T1000 (cell line): Measurements from ENCODE around the gene PHKA1.
"Not testable (repeated sequence)": the region's sequence is repeated elsewhere in the genome, so short reads cannot be mapped to it uniquely, and the experiment has no call there.

Experiments used
- DNase-seq: peaks from one replicate; lab custom pipeline; 2025; ENCODE audit warnings: mixed read lengths; lab: John Stamatoyannopoulos, UW

PHKA1 gene

DNA sequence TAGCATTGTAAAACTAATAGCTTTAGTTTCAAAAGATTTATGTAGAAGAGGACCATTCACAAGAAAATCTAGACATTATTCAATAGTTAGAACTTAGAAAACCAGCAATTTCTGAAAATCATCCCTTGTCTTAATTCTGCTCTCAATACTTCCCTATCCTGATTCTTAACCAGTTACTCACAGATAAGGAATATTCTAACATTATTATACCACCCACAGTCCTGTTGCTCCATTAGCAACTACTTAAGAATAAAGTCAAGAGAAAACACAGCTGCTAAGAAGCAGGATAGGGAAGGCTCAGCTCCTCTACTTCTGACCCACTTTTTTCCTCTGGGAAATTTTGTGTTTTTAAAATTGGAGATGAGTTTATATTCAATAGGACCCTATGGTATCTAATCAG is 47.7 kb downstream of the PHKA1 start:
- no peak for DNase-seq

DNA sequence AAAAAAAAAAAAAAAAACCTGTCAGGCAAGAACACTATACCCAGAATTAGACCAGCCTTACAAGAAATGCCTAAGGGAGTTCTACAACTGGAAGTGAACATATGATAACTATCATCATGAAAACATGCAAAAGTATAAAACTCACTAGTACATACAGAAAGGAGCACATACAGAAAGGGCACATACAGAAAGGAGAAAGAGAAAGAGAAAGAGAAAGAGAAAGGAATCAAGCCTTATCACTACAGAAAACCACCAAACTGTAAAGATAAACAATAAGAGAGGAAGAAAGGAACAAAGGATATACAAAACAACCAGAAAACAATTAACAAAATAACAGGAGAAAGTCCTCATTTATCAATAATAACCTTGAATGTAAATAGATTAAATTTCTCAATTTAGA is 50.4 kb downstream of the PHKA1 start:
- no peak for DNase-seq

DNA sequence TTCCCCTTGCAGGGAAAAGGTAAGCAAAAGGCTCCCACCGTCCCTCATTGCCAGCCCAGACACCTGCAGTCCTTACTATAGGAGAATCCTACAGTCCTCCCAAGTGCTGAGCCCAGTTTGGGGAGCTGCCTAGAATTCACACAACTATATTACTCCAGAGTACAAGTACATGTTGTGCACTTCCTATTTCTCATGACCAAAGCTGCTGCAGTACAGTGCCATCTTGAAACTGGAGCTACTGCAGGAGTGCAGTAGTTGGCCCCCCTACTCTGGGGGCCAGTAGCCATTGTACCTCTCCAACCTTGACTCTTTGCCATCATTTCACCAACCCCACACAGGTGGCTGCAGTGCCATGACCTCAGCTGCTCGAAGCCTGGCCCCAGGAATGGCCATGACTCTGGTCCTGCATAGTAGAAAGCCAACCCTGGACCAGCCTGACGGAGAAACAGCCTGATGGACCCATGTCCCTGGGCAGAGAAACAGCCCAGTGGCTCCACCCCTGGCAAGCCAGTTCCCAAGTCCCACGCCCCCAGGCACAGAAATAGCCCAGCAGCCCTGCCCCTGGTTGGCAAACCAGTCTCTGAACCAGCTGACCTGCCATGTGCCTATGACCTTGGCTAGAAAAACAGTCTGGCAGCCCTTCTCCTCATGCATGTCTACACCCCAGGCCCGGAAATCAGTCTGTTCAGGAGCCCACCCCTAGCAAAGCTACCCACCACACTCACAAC is 51.9 kb downstream of the PHKA1 start:
- DNase-seq: no peak

DNA sequence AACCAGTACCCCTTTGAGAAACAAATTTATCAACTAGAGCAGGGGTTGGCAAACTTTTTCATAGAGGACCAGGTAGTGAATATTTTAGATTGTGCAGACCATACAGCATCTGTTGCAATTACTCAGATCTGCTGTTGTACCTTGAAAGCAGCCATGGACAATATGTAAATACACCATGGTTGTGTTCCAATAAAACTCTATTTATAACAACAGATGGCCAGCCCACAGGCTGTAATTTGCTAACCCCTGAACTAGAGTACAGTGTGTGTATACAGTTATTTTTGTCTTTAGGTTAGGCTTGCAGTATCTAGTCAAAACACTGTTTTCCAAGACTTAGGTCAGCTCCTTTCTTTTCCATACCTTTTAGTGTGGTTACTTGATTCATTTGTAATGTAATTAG is 54.4 kb downstream of the PHKA1 start:
- no peak for DNase-seq

DNA sequence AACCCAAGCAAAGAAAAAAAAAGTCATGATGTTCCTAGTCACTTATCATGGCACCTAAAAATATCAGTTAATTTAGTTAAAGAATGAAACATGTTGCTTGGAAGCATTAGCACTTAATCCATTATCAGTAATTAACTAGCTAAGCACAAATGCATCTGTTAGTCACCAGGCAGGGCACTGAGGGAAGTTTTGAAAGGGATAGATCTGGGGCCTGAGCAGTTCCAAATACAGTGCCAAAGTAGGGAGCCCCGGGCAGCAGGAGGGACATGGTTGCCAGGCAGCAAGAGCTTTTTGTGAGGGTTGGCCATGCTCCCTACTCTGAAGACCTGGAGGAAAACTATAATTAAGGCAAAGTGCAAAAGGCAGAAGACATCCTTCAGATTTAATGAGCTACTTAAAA is 62.0 kb downstream of the PHKA1 start:
- no peak for DNase-seq

DNA sequence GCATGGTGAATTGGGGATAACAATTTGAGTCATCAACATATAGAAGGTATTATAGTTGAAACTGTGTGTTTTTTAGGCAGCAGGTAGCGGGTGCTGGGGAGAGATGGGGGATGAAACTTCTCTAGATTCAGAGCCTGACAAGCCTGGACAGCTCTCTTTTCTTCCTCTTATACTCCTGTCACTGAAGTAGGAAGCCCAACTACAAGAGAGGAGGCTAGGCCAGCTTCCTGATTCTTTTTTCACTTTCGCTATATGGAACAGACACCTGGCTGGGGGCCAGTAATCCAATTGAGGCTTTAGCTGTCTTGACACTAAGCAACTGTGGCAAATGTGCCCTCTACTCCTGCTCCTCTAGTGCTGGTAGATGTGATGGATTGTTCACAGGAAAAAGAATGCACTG is 69.2 kb downstream of the PHKA1 start:
- no peak for DNase-seq

DNA sequence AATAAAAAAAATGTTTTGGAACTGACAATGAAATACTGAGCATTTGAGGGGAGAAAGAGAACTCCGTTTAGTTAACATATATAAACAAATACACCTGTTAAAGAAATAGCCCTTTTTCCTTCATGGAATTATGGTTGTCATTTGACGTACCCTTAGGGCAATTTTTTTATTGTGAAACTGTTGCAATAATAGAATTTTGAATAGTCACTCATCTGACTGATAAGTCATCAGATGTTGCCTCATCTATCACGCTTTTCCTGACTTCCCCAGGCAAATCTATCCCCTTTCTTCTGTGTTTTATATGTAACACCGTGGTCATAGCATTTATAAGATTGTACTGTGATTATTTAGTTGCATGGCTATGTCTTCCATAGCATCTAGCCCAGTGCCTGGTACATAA is 72.5 kb downstream of the PHKA1 start:
- no peak for DNase-seq

DNA sequence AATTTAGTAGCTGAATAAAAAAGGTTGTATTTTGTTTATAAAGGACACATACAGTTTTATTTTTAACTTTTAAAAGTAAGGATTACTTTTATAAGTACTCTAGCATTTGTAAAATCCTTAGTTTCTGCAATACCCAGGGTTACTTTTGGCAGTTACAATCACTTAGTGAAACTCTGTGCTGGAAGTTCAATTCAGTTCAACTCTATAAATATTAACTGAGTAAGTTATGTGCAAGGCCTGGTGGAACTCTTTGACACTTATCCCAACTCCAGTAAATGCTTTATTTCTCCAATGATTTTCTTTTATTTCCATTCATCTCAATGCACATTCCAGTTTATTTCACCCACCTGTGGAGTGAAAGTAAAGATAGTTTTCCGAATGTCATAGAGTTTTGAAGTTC is 78.2 kb downstream of the PHKA1 start:
- DNase-seq: no peak

DNA sequence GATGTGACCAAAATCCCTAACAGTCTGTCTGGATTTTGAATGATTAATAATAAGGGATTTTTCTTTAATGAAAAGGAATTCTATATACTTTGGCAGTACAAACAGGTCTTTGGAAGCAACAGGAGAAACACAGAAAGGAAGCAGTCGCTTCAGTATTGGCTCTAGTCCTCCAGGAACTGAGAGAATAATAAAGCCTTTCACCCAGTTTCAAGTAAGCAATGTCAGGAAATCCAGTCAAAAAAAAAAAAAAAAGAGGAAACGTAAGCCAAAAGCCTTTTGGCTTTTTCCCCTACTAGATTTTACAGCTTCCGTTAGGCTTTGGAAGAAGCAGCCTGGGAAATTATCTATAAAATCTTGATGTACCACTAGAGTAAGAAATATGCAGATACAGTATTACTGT is 79.8 kb downstream of the PHKA1 start:
- no peak for DNase-seq

DNA sequence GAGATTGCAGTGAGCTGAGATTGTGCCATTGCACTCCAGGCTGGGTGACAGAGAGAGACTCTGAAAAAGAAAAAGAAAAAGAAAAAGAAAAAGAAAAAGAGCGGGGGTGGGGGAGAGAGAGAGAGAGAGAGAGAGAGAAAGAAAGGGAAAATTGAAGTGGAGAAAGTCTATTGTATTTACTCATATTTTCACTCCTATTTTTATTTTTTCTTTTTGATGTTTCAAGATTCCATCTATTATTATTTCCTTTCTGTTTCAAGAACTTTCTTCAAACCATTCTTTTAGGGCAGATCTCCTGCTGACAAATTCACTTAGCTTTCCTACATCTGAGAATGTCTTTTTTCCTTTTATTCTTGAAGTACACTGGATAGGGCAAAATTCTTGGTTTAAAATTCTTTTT is 83.9 kb downstream of the PHKA1 start:
- no peak for DNase-seq

DNA sequence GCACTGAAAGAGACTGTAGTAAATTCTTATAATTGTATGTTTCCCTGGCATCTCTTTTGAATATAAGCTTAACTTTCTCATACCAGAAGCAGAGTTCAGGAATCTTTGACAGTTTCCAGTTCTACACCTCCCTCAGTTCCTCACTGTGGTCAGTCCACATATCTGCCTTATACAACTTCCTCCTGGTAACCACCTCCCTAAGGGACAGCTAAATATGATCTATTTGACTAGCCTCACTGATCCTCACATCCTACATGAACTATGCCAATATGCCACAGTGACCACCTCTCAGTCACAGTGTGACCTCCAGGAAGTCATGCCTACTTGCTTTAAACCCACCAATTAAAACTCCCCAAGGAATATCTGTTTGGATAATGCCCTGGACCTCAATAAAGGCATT is 89.9 kb downstream of the PHKA1 start:
- no peak for DNase-seq

DNA sequence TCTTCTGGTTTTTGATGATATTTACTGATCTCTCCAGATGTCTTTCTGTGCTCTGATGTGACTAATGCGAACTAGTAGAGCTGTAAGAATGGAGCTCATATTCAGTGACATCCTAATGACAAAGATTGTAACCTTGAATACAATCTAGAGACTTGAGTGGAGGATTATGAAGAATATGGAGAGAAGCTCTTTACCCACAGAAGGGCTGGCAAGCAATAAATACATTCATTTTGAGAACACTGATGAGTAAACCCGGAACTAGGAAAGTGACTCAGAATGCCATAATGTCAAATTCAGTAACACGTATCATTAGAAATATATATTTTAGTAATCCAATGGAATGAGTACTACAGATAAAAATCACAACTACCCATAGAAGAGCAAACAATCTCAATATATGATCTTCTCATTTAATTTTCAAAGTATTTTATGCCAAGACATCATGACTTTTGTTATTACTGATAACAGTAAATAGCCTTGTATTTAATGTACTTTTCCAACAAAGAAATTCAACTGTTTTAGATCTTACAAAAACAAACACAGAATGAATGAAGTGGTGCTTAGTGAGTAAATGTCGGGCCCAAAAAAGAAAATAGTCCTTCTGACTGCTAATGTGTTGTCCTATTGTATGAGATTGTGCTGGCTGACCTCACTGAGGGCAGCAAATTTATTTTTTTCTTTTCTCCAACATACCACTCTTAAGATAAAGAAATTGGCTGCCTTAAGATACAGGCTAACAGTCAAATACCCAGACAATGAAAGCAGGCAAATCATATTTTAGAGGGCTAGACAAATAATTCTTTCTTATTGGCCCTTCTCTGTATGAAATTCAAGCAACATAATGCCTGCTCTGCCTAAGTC is 92.3 kb downstream of the PHKA1 start:
- no peak for DNase-seq

DNA sequence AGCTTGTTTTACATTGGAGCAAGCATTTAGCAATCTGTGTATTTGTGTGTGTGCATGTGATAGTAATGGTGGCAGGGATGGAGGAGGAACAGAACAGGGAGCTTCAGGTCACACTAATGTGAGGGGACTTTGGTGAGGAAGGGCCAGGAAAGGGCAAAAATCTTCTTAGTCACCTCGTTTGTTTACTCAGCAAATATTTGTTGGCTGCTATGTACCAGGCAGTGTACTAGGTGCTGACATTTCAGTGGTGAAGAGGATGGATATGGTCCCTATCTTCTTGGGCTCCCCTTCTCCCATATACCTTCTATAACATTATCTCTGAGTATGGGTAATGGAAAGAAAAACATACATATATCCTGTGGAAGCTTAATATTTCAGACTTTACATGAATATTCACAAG is 92.9 kb downstream of the PHKA1 start:
- no peak for DNase-seq

DNA sequence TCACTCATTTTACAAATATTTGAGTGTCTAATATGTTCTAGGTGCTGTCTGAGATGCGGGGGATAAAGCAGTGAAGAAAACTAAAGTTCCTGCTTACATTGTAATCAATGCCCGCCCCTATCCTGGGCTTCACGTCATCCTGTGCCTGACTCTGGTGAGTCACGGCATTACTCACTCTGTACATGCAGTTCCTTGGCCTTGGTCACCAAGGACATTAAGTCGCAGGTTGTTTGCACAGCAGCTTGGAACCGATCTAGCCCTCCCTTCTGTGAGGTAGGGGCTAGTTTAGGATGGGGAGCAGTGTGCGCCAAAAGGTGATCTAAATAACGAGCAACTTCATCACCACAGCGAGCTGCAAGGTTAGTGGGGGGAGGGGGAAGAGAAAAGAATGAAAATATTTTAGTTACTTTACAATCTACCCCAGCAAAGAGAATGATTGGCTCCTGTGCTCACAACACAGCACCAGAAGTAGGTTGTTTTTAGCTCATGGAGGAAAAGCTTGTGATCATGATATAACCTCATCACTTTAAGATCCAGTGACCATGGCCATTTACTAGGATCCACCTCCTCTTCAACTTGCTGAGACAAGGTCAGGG is 93.5 kb downstream of the PHKA1 start:
- DNase-seq: peak; percentile 44

DNA sequence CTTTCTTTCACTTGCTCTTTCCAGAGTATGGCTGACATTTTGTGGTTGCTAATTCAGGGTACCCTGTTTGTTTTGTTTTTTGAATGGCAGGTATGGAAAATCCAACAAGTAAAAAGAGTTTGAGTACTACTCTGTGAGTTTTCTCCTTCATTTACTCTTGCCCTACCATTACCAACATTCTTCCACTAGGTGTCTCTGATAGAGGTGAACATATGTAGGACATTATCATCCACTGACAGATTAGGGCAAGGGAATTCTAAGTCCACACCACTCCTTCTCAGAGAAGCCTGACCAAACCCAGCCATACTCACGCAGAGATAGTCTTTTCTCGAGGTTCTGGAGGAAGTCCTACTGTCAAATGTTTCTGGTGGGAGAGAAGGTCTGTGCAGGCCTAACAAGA is 104.8 kb downstream of the PHKA1 start:
- no peak for DNase-seq

DNA sequence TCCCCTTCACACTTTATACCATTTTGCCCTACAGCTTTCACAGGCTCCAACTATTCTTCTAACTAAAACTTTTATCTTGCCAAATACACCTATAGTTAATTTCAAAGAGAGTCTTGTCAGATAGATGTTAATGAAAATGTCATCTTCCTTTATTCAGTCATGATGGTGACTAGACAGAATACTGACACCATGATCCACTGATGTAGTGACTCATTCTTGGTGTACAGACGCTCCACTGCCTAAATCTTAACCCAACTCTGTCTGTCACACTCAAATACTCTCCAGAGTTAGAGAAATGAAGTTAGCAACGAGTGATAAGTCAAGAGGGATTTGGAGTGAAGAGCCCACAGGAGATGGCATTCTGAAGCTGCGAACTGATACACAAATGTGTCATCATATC is 109.4 kb downstream of the PHKA1 start:
- no peak for DNase-seq

DNA sequence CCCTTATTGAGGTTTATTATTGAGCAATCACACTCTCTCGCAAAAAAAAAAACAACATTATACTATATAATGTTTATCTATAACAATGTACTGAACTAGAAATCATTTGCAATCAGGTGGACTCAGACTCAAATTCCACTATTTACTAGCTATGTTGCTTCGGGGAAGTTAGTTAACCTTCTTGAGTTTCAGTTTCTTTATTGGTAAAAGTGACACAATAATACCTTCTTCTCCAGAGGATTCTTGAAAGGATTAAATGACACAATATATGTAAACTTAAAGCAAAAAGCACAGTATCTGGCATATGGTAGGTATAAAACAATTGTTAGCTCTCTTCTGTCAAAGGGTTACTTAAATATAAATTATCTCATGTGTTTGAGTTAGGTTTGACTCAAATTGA is 110.0 kb downstream of the PHKA1 start:
- no peak for DNase-seq

DNA sequence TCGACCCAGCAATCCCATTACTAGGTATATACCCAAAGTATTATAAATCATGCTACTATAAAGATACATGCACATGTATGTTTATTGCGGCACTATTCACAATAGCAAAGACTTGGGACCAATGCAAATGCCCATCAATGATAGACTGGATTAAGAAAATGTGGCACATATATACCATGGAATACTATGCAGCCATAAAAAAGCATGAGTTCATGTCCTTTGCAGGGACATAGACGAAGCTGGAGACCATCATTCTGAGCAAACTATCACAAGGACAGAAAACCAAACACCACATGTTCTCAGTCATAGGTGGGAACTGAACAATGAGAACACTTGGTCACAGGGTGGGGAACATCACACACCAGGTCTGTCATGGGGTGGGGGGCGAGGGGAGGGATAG is 123.1 kb downstream of the PHKA1 start:
- DNase-seq: not testable (repeated sequence)

DNA sequence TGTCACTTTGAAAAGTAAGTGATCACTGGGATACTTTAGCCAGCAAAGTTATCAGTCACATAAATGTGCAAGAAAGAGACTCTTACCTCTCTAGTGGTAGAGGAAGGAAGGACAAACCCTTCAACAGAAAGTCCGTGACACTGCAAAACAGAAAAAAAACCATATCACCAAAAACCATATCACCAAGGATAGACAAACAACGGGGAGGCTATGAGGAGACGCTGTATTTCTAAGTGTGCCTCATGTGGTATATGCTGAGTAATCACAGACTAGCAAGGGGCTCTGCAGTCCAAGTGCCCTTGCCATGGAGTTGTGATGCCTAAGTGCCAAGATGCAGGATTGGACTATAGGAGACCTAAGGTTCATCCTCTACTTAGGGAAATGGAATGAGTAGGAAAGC is 129.9 kb downstream of the PHKA1 start:
- DNase-seq: no peak

DNA sequence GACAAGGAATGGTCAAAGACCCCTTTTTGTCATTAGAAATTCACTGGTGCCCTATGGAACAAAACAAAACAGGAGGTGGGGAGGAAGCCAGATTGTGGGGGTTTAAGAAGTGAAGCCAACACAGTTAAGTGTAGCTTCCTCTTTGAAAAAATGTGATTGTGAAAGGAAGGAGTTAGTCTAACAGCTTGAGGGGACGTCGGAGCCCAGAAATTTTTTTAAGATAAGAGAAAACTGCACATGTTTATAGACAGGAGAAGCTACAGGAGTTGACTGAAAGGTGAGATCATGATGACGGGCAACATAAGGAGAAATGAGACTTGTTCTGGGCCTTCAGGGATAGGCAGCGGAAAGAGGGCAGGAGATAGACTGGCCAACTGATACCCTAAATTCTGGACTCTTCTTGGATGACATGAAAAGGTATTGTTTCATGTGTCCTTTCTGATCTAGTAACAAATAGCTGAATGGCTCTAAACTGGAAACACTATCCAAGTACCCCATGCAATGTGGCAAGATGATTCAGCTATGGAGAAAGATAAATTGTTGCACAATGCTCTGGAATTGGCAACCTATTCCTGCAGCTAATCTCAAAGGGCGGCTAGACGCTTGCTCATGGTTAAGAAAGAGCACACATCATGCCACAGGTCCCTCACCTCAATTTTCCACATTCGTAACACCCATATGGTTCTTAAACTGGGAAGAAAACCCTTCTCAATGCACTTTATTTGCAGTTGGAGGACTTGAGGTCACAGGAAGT is 137.8 kb downstream of the PHKA1 start:
- DNase-seq: no peak

DNA sequence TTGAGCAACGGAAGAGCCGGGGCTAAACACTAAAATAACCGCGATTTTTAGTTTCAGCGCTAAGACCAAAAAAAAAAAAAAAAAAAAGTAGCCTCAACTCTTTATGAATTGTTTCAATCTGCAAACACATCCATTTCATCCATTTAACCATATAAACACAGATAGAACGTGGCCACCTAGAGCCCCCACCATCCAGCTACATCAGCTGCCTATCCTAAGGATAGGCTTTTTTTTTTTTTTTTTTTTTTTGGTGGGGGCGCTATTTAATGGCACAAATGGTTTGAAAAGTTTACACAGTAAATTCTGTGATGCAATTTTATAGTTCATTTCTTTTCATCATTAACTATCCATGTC is 141.0 kb downstream of the PHKA1 start:
- DNase-seq: no peak
